SK-N-SH treated with all-trans-retinoic acid at 6 μM for 48 hours (cell line): Measurements from ENCODE around the gene WIPF2.

Source experiments
- ARNTL ChIP-seq: fragments of 450-650 bp; formaldehyde crosslinking; IDR thresholded peaks from 2 replicates; pipeline ENCODE4 v1.5.0; 2020; ENCODE audit warnings: low read depth, mild to moderate bottlenecking, moderate library complexity, borderline replicate concordance
- OSR1 ChIP-seq: fragments of 250-450 bp; sonication (Bioruptor Pico); IDR thresholded peaks from 2 replicates; pipeline ENCODE4 v1.8.0; 2022; ENCODE audit warnings: moderate library complexity, mild to moderate bottlenecking, inconsistent platforms
- RARB ChIP-seq: fragments of 250-450 bp; sonication (Bioruptor Pico); IDR thresholded peaks from 2 replicates; pipeline ENCODE4 v1.8.0; 2021; ENCODE audit warnings: mild to moderate bottlenecking, moderate library complexity
- TCF4 ChIP-seq: fragments of 250-450 bp; sonication (Bioruptor Pico); IDR thresholded peaks from 2 replicates; pipeline ENCODE4 v1.8.0; 2021; ENCODE audit warnings: mild to moderate bottlenecking, moderate library complexity, borderline replicate concordance
- ZFP30 ChIP-seq: fragments of 450-650 bp; formaldehyde crosslinking; IDR thresholded peaks from 2 replicates; pipeline ENCODE4 v1.5.0; 2022; ENCODE audit warnings: mild to moderate bottlenecking, moderate library complexity
- ZNF8 ChIP-seq: fragments of 450-650 bp; formaldehyde crosslinking; IDR thresholded peaks from 2 replicates; pipeline ENCODE4 v1.5.0; 2020; ENCODE audit warnings: mild to moderate bottlenecking, moderate library complexity

DNA sequence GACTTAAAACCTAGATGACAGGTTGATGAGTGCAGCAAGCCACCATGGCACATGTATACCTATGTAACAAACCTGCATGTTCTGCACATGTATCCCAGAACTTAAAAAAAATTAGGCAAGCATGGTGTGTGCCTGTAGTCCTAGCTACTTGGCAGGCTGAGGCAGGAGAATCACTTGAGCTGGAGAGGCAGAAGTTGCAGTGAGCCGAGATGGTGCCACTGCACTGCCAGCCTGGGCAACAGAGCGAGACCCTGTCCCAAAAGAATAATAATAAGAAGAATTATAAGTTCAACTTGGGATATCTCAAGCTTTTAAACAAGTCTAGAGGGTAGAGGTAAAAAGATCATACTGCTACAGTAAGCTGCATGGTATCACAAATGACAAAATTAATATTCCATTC, 78.4 kb downstream of the WIPF2 start:
- TF ChIP-seq ZFP30 (CRISPR knock-in tag), result no peak
- TF ChIP-seq ZNF8 (CRISPR knock-in tag), result no peak
- TF ChIP-seq OSR1 (CRISPR knock-in tag), result no peak
- no peak for TF ChIP-seq TCF4
- TF ChIP-seq RARB (CRISPR knock-in tag), result no peak
- TF ChIP-seq ARNTL (CRISPR knock-in tag), result no peak
